HCT116 (cell line): Measurements from ENCODE around the gene CIRBP.
A peak's percentile ranks its signal among the peaks of the same experiment; 100 is the strongest.

Experiments
- CTCF ChIP-seq, 3 experiments: fragments of 200-600 bp in 1 of 3; sonication (generic) in 1 of 3; IDR thresholded peaks in 2 of 3; conservative IDR thresholded peaks in 1 of 3; 2 replicates each; pipeline ENCODE4 v1.5.1; 2012 to 2017; ENCODE audit warnings: low read depth in 2 of 3, low read length in 2 of 3, antibody characterized with exemption in 1 of 3, borderline replicate concordance in 1 of 3, control low read depth in 1 of 3, mild to moderate bottlenecking in 1 of 3, mixed read lengths in 1 of 3, mixed run types in 1 of 3, moderate library complexity in 1 of 3; ENCODE audit not compliant: insufficient read depth in 1 of 3
- EZH2 ChIP-seq: fragments of 200-600 bp; sonication (generic); IDR thresholded peaks from 2 replicates; pipeline ENCODE4 v1.6.1; 2017; ENCODE audit warnings: antibody characterized with exemption, mixed run types
- JUND ChIP-seq: IDR thresholded peaks from 2 replicates; pipeline ENCODE4 v1.6.1; 2012
- POLR2A ChIP-seq: IDR thresholded peaks from 2 replicates; pipeline ENCODE4 v1.7.0; 2011; ENCODE audit warnings: borderline replicate concordance; ENCODE audit not compliant: insufficient read depth, insufficient read length; ENCODE audit errors: extremely low read depth
- POLR2AphosphoS5 ChIP-seq: IDR thresholded peaks from 2 replicates; pipeline ENCODE4 v1.6.1; 2011; ENCODE audit warnings: mild to moderate bottlenecking, low read depth, low read length, moderate library complexity
- REST ChIP-seq: IDR thresholded peaks from 2 replicates; pipeline ENCODE4 v1.6.1; 2012; ENCODE audit warnings: low read depth
- SIN3A ChIP-seq: IDR thresholded peaks from 2 replicates; pipeline ENCODE4 v1.6.1; 2012; ENCODE audit warnings: low read depth
- YY1 ChIP-seq: IDR thresholded peaks from 2 replicates; pipeline ENCODE4 v1.6.1; 2011; ENCODE audit warnings: low read length, low read depth, moderate library complexity, mild to moderate bottlenecking; ENCODE audit not compliant: insufficient replicate concordance; ENCODE audit errors: extremely low read depth
- ZFX ChIP-seq: fragments of 450-650 bp; IDR thresholded peaks from 2 replicates; pipeline ENCODE4 v1.6.1; 2017
- ZNF274 ChIP-seq: fragments of 200-500 bp; sonication (Bioruptor generic); IDR thresholded peaks from 2 replicates; pipeline ENCODE4 v1.6.1; 2014; ENCODE audit warnings: mild to moderate bottlenecking, low read depth, low read length, inconsistent platforms

DNA sequence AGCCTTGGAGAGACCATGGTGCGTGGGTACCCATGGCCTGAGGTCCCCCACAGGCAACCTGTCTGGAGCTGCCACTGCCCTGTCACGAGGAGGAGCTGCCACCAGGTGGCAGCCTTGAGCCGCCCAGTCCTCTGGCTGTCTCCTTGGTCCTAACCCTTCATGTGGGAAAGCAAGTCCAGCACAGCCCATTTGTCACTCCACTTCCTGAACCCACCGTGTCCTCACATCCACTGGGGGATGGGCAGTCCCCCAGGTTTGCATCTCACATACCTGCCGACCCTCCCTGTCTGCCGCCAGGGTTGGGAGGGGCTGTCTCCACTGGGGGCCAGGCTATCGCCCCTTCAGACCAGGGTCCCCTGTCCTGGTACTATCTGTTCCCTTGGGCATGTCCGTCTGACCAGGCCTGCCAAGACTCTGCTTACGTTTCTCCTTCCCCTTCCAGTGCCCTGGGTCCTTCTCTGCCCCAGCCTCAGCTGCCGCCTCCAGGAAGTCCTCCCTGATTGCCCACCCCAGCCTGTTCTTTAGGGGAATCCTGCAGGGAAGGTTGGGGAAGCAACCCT lies 10.7 kb downstream of the CIRBP start:
- TF ChIP-seq SIN3A (no peak), EZH2 (no peak), ZNF274 (no peak), CTCF (IDR thresholded peaks at IDR 0.05 in 2 of 3, conservative IDR thresholded peaks at IDR 0.05 in 1 of 3; ENCODE audit: borderline replicate concordance in 1 of 3, insufficient read depth in 1 of 3, low read depth in 2 of 3, low read length in 2 of 3) (peak in 2 of 3 experiments; percentile 97 to 98; a peak in 5 of 6 replicates), POLR2A (no peak), ZFX (no peak), YY1 (no peak), POLR2AphosphoS5 (0 out of 2 replicates have a peak, but pooled peaks have one; percentile 26), JUND (no peak), REST (no peak)
